Calu3 (cell line): ENCODE results near the gene SLC37A3. TPM values are rescaled to one million over a fixed set of nuclear protein-coding genes. Genes with fewer than 3 reads are reported as not detected.

Source experiments
- BruUV-seq: library from RNA; stranded (reverse); fragments of 400-500 nt; replicated peaks from 2 replicates; lab custom pipeline; 2021; lab: Mats Ljungman, UMichigan
- CTCF ChIA-PET: fragments of 300-600 bp; sonication (Branson Sonifier 250); formaldehyde crosslinking; loops from one replicate; lab custom pipeline; 2022; ENCODE audit warnings: antibody characterized with exemption; lab: Charles Lee
- DNase-seq: peaks from one replicate; pipeline ENCODE4 v3.0.0; 2022
- H3K27ac Mint-ChIP-seq: one replicate; pipeline ENCODE4 v1.8.0; 2022; ENCODE audit warnings: mixed read lengths; ENCODE audit not compliant: unreplicated experiment
- H3K27me3 Mint-ChIP-seq: one replicate; pipeline ENCODE4 v1.8.0; 2022; ENCODE audit warnings: mixed read lengths; ENCODE audit not compliant: unreplicated experiment
- H3K36me3 Mint-ChIP-seq: one replicate; pipeline ENCODE4 v1.8.0; 2022; ENCODE audit warnings: mild to moderate bottlenecking, moderate library complexity, mixed read lengths; ENCODE audit not compliant: insufficient read depth, unreplicated experiment
- H3K4me1 Mint-ChIP-seq: one replicate; pipeline ENCODE4 v1.8.0; 2022; ENCODE audit warnings: mild to moderate bottlenecking, low read depth, mixed read lengths; ENCODE audit not compliant: unreplicated experiment
- H3K4me3 Mint-ChIP-seq: one replicate; pipeline ENCODE4 v1.8.0; 2022; ENCODE audit warnings: mild to moderate bottlenecking, low read depth, moderate library complexity, mixed read lengths; ENCODE audit not compliant: unreplicated experiment
- H3K9me3 Mint-ChIP-seq: one replicate; pipeline ENCODE4 v1.8.0; 2022; ENCODE audit warnings: low read depth, mixed read lengths; ENCODE audit not compliant: unreplicated experiment
- CTCF ChIP-seq: fragments of 200-600 bp; IDR thresholded peaks from one replicate; pipeline ENCODE4 v1.8.0; 2022; ENCODE audit warnings: antibody characterized with exemption; ENCODE audit not compliant: unreplicated experiment
- intact Hi-C: fragments of 100-400 bp; cut with micrococcal nuclease; formaldehyde crosslinking; loops from one replicate; pipeline ENCODE4 v1.10.0; 2022; ENCODE audit not compliant: unreplicated experiment
- total RNA-seq: library from RNA; stranded (reverse); gene quantifications from 2 replicates; pipeline ENCODE4 v1.2.3, GENCODE V29; 2022

Gene SLC37A3
- total RNA-seq, 1 experiment from 2014 or later, result 65.2 TPM

GRCh38 chr7:140383954-140384713, 14.2 kb downstream of the SLC37A3 start:
- TF ChIP-seq CTCF, result no peak
- CTCF ChIA-PET, result interaction anchor here (0.6 kb wide), 1 partner anchor 34 kb away, joined by 4 read pairs; no protein-coding TSS in a partner anchor
- no peak overlapping the region for H3K27ac Mint-ChIP-seq
- H3K27me3 Mint-ChIP-seq, result no peaks in the 10 kb centered on the region
- no peaks in the 10 kb centered on the region for H3K9me3 Mint-ChIP-seq
- H3K36me3 Mint-ChIP-seq, result peaks cover 17% of the 10 kb centered on the region
- intact Hi-C loops, result no loop called here
- no peak for DNase-seq
- no TSS peak for BruUV-seq
- no peak overlapping the region for H3K4me3 Mint-ChIP-seq
- H3K4me1 Mint-ChIP-seq, result no peaks in the 10 kb centered on the region

GRCh38 chr7:140375892-140376730, 22.2 kb downstream of the SLC37A3 start:
- no peak for TF ChIP-seq CTCF
- Mint-ChIP-seq H3K4me1 (no peaks in the 10 kb centered on the region), H3K36me3 (peaks cover 25% of the 10 kb centered on the region), H3K27ac (no peak overlapping the region), H3K9me3 (no peaks in the 10 kb centered on the region), H3K4me3 (no peak overlapping the region), H3K27me3 (no peaks in the 10 kb centered on the region)
- CTCF ChIA-PET, result interaction anchor here (0.6 kb wide), 1 partner anchor 37 kb away, joined by 3 read pairs; no protein-coding TSS in a partner anchor
- DNase-seq, result no peak
- intact Hi-C loops, result no loop called here
- no TSS peak for BruUV-seq

- Mint-ChIP-seq H3K36me3 (peaks cover 25% of the 10 kb centered on the region), H3K9me3 (no peaks in the 10 kb centered on the region), H3K27ac (no peak overlapping the region), H3K4me1 (no peaks in the 10 kb centered on the region), H3K27me3 (no peaks in the 10 kb centered on the region), H3K4me3 (no peak overlapping the region)
- CTCF ChIA-PET, result no interaction called here
- TF ChIP-seq CTCF, result no peak
- DNase-seq, result no peak
- BruUV-seq, result no TSS peak
- intact Hi-C loops, result no loop called here
Observed at GRCh38 chr7:140375323-140375722, 23.0 kb downstream of the SLC37A3 start.

- intact Hi-C loops, result no loop called here
- no peak for DNase-seq
- Mint-ChIP-seq H3K27ac (peak overlapping the region; percentile 12), H3K27me3 (no peaks in the 10 kb centered on the region), H3K4me1 (no peaks in the 10 kb centered on the region), H3K9me3 (no peaks in the 10 kb centered on the region), H3K4me3 (no peak overlapping the region), H3K36me3 (peaks cover 15% of the 10 kb centered on the region)
- BruUV-seq, result no TSS peak
- TF ChIP-seq CTCF, result no peak
- CTCF ChIA-PET, result no interaction called here
Observed at GRCh38 chr7:140369294-140369693, 29.0 kb downstream of the SLC37A3 start.
